ENCODE data around the gene PRDM8.

DNA sequence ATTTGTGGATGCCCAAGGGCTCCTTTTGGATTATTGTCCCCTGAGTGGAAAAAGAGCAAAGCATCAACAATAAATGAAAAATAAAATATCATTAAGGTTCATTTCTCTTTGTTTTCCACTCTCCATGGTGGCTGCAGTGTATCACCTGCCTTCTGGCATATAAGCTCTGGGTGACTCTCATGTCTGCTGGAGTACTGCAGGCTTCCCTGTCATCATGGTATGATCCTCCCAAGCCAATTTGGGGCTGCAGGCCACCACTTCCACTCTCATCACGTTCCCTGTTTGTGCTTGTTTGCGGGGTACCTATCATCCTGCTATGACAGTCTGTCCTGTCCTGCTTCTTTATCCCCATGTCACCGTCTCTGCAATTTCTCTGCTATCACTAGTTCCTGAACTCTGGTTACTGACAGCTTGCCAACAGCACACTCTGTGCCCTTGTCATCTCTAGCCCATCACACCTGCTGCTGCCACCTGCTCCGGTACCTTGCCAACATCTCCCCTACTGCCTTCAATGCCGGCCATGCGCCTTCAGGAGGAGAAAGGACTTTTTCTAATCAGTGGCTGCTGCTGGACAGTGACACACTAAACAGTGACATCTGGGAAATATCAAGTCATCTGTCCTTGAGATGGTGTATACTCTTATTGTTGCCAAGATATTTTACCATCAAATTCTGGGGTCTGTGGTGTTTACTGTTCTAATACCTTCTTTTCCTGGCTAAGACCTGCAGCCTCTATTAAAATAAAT lies 46.1 kb downstream of the PRDM8 start:
- TF ChIP-seq, protein P1, sequence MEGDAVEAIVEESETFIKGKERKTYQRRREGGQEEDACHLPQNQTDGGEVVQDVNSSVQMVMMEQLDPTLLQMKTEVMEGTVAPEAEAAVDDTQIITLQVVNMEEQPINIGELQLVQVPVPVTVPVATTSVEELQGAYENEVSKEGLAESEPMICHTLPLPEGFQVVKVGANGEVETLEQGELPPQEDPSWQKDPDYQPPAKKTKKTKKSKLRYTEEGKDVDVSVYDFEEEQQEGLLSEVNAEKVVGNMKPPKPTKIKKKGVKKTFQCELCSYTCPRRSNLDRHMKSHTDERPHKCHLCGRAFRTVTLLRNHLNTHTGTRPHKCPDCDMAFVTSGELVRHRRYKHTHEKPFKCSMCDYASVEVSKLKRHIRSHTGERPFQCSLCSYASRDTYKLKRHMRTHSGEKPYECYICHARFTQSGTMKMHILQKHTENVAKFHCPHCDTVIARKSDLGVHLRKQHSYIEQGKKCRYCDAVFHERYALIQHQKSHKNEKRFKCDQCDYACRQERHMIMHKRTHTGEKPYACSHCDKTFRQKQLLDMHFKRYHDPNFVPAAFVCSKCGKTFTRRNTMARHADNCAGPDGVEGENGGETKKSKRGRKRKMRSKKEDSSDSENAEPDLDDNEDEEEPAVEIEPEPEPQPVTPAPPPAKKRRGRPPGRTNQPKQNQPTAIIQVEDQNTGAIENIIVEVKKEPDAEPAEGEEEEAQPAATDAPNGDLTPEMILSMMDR (tag by site-specific recombination; IDR thresholded peaks at IDR 0.05): no peak
- TF ChIP-seq ZFP41 (tag by site-specific recombination; IDR thresholded peaks at IDR 0.05; ENCODE audit: borderline replicate concordance) (no peak), ZFHX2 (tag by site-specific recombination; conservative IDR thresholded peaks at IDR 0.05) (no peak), ZNF707 (tag by site-specific recombination; IDR thresholded peaks at IDR 0.05) (no peak), ZBTB21 (tag by site-specific recombination; IDR thresholded peaks at IDR 0.05) (no peak), ZNF785 (tag by site-specific recombination; IDR thresholded peaks at IDR 0.05) (no peak), ZFP3 (tag by site-specific recombination; IDR thresholded peaks at IDR 0.05; ENCODE audit: low read depth) (no peak), KLF1 (tag by site-specific recombination; IDR thresholded peaks at IDR 0.05) (no peak), ZNF660 (tag by site-specific recombination; IDR thresholded peaks at IDR 0.05) (no peak), ZNF555 (tag by site-specific recombination; conservative IDR thresholded peaks at IDR 0.05) (no peak)
- TF ChIP-seq, protein P2, sequence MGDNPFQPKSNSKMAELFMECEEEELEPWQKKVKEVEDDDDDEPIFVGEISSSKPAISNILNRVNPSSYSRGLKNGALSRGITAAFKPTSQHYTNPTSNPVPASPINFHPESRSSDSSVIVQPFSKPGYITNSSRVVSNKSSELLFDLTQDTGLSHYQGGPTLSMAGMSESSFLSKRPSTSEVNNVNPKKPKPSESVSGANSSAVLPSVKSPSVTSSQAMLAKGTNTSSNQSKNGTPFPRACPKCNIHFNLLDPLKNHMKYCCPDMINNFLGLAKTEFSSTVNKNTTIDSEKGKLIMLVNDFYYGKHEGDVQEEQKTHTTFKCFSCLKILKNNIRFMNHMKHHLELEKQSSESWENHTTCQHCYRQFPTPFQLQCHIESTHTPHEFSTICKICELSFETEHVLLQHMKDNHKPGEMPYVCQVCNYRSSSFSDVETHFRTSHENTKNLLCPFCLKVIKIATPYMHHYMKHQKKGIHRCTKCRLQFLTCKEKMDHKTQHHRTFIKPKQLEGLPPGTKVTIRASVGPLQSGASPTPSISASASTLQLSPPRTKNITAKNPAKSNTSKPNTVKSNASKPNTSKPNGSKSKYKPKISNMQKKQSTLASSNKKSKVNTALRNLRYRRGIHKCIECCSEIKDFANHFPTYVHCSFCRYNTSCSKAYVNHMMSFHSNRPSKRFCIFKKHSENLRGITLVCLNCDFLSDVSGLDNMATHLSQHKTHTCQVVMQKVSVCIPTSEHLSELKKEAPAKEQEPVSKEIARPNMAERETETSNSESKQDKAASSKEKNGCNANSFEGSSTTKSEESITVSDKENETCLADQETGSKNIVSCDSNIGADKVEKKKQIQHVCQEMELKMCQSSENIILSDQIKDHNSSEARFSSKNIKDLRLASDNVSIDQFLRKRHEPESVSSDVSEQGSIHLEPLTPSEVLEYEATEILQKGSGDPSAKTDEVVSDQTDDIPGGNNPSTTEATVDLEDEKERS (tag by site-specific recombination; IDR thresholded peaks at IDR 0.05): no peak
- TF ChIP-seq, protein P3, sequence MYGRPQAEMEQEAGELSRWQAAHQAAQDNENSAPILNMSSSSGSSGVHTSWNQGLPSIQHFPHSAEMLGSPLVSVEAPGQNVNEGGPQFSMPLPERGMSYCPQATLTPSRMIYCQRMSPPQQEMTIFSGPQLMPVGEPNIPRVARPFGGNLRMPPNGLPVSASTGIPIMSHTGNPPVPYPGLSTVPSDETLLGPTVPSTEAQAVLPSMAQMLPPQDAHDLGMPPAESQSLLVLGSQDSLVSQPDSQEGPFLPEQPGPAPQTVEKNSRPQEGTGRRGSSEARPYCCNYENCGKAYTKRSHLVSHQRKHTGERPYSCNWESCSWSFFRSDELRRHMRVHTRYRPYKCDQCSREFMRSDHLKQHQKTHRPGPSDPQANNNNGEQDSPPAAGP (tag by site-specific recombination; IDR thresholded peaks at IDR 0.05): no peak
- TF ChIP-seq, protein P4, sequence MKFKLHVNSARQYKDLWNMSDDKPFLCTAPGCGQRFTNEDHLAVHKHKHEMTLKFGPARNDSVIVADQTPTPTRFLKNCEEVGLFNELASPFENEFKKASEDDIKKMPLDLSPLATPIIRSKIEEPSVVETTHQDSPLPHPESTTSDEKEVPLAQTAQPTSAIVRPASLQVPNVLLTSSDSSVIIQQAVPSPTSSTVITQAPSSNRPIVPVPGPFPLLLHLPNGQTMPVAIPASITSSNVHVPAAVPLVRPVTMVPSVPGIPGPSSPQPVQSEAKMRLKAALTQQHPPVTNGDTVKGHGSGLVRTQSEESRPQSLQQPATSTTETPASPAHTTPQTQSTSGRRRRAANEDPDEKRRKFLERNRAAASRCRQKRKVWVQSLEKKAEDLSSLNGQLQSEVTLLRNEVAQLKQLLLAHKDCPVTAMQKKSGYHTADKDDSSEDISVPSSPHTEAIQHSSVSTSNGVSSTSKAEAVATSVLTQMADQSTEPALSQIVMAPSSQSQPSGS (tag by site-specific recombination; IDR thresholded peaks at IDR 0.05; ENCODE audit: low read depth): no peak
